ENCODE data around the gene CD180.

DNA sequence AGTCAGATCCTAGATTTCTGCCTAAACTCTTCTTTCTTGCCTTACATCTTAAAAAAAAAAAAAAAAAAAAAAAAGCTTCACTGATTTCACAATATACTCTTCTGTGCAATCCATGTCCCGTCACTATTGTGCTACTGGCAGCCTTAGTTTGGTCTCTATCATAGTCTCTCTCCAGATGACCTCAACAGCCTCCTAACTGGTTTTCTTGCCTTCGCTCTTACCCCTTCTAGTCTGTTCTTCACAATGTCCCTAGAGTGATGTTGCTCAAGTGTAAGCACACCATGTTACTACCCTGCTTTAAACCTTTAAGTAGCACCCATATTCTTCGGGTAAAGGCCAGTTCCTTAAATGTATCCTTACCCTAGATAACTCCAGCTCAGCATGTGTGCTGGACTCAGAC lies 25.8 kb downstream of the CD180 start:
- no peak for TF ChIP-seq CTCF (IDR thresholded peaks at IDR 0.05)
- TF ChIP-seq POLR2AphosphoS5 (IDR thresholded peaks at IDR 0.05; ENCODE audit: low read depth, low read length), result no peak
- TF ChIP-seq, protein P1, sequence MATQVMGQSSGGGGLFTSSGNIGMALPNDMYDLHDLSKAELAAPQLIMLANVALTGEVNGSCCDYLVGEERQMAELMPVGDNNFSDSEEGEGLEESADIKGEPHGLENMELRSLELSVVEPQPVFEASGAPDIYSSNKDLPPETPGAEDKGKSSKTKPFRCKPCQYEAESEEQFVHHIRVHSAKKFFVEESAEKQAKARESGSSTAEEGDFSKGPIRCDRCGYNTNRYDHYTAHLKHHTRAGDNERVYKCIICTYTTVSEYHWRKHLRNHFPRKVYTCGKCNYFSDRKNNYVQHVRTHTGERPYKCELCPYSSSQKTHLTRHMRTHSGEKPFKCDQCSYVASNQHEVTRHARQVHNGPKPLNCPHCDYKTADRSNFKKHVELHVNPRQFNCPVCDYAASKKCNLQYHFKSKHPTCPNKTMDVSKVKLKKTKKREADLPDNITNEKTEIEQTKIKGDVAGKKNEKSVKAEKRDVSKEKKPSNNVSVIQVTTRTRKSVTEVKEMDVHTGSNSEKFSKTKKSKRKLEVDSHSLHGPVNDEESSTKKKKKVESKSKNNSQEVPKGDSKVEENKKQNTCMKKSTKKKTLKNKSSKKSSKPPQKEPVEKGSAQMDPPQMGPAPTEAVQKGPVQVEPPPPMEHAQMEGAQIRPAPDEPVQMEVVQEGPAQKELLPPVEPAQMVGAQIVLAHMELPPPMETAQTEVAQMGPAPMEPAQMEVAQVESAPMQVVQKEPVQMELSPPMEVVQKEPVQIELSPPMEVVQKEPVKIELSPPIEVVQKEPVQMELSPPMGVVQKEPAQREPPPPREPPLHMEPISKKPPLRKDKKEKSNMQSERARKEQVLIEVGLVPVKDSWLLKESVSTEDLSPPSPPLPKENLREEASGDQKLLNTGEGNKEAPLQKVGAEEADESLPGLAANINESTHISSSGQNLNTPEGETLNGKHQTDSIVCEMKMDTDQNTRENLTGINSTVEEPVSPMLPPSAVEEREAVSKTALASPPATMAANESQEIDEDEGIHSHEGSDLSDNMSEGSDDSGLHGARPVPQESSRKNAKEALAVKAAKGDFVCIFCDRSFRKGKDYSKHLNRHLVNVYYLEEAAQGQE (IDR thresholded peaks at IDR 0.05; ENCODE audit: insufficient read depth in 1 of 2, low read depth in 2 of 2, low read length in 1 of 2), result no peak
